Caco-2 (cell line): ENCODE measurements around the gene FRY. TPM values are rescaled to one million over a fixed set of nuclear protein-coding genes. Genes with fewer than 3 reads are reported as not detected.

ENCODE experiments used
- BruUV-seq: library from RNA; stranded (reverse); fragments of 400-500 nt; replicated peaks from 2 replicates; lab custom pipeline; 2021; lab: Mats Ljungman, UMichigan
- CTCF ChIA-PET: fragments of 300-600 bp; sonication (Branson Sonifier 250); formaldehyde crosslinking; loops from one replicate; lab custom pipeline; 2022; ENCODE audit warnings: antibody characterized with exemption; lab: Charles Lee
- POLR2A ChIA-PET: fragments of 300-600 bp; sonication (Branson Sonifier 250); formaldehyde crosslinking; loops from one replicate; lab custom pipeline; 2022; ENCODE audit warnings: antibody characterized with exemption; lab: Charles Lee
- DNase-seq, 2 experiments: peaks; one replicate each; pipeline versions ENCODE4 v3.0.0 to v3.0.0-alpha.2; 2020 to 2022
- H3K27me3 ChIP-seq: replicated peaks from 2 replicates; pipeline ENCODE4 v1.6.0; 2011; ENCODE audit warnings: low read length; ENCODE audit not compliant: control insufficient read depth, insufficient read depth
- H3K36me3 ChIP-seq: 2 replicates; pipeline ENCODE4 v1.5.1; 2011; ENCODE audit warnings: low read length; ENCODE audit not compliant: control insufficient read depth, insufficient read depth
- H3K4me1 ChIP-seq: fragments of 250-450 bp; sonication (Bioruptor Pico); 2 replicates; pipeline ENCODE4 v1.5.1; 2020; ENCODE audit warnings: mild to moderate bottlenecking
- H3K4me3 ChIP-seq: 2 replicates; pipeline ENCODE4 v1.5.1; 2011; ENCODE audit warnings: low read depth, mild to moderate bottlenecking, control low read depth, low read length
- H3K9me3 ChIP-seq: fragments of 250-450 bp; sonication (Bioruptor Pico); 2 replicates; pipeline ENCODE4 v1.5.1; 2020; ENCODE audit warnings: mild to moderate bottlenecking, moderate library complexity
- H3K27ac Mint-ChIP-seq: one replicate; pipeline ENCODE4 v1.8.0; 2022; ENCODE audit warnings: mixed read lengths; ENCODE audit not compliant: unreplicated experiment
- H3K27me3 Mint-ChIP-seq: one replicate; pipeline ENCODE4 v1.8.0; 2022; ENCODE audit warnings: mixed read lengths; ENCODE audit not compliant: insufficient read depth, unreplicated experiment
- H3K36me3 Mint-ChIP-seq: one replicate; pipeline ENCODE4 v1.8.0; 2022; ENCODE audit warnings: mild to moderate bottlenecking, mixed read lengths; ENCODE audit not compliant: insufficient read depth, unreplicated experiment
- H3K4me1 Mint-ChIP-seq: one replicate; pipeline ENCODE4 v1.8.0; 2022; ENCODE audit warnings: low read depth, mixed read lengths; ENCODE audit not compliant: unreplicated experiment
- H3K4me3 Mint-ChIP-seq: one replicate; pipeline ENCODE4 v1.8.0; 2022; ENCODE audit warnings: mild to moderate bottlenecking, moderate library complexity, mixed read lengths; ENCODE audit not compliant: unreplicated experiment
- H3K9me3 Mint-ChIP-seq: one replicate; pipeline ENCODE4 v1.8.0; 2022; ENCODE audit warnings: mixed read lengths; ENCODE audit not compliant: unreplicated experiment
- CTCF ChIP-seq, 2 experiments: fragments of 200-600 bp in 1 of 2; IDR thresholded peaks; 1 replicate in 1 of 2; 2 replicates in 1 of 2; pipeline versions ENCODE4 v1.5.1 to v1.8.0; 2011 to 2022; ENCODE audit warnings: antibody characterized with exemption in 1 of 2, control low read depth in 1 of 2, inconsistent platforms in 1 of 2, low read depth in 1 of 2, low read length in 1 of 2, mild to moderate bottlenecking in 1 of 2, moderate library complexity in 1 of 2; ENCODE audit not compliant: insufficient read depth in 1 of 2, severe bottlenecking in 1 of 2, unreplicated experiment in 1 of 2
- intact Hi-C: fragments of 100-400 bp; cut with micrococcal nuclease; formaldehyde crosslinking; loops from one replicate; pipeline ENCODE4 v1.10.0; 2022; ENCODE audit not compliant: unreplicated experiment
- total RNA-seq: library from RNA; stranded (reverse); gene quantifications from 2 replicates; pipeline ENCODE4 v1.2.3, GENCODE V29; 2022

Gene FRY
- total RNA-seq, 1 experiment from 2014 or later = 118 TPM

DNA sequence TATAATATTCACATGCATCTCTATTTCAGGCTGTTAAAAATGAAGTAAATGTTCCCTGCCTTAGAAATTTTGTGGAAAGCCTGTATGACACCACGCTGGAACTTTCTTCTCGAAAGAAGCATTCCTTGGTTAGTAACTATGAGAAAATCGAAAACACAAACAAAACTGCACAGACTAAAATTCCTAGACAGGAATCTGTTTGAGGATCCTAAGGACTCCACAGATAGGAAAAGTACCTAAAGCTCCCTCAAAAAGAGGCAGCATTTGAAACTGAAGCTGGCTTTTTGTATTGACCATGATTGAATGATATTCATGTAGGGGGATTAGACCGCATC is 103.4 kb downstream of the FRY start:
- DNase-seq = no peak
- peaks cover 30% of the 10 kb centered on the region for H3K4me1 Mint-ChIP-seq
- H3K9me3 Mint-ChIP-seq = no peaks in the 10 kb centered on the region
- no TSS peak for BruUV-seq
- no peaks in the 10 kb centered on the region for H3K27me3 Mint-ChIP-seq
- CTCF ChIA-PET = no interaction called here
- H3K9me3 ChIP-seq = no peaks in the 10 kb centered on the region
- H3K27ac Mint-ChIP-seq = no peak overlapping the region
- TF ChIP-seq CTCF (IDR thresholded peaks at IDR 0.05; ENCODE audit: insufficient read depth in 1 of 2, low read depth in 1 of 2, low read length in 1 of 2, severe bottlenecking in 1 of 2, unreplicated experiment in 1 of 2) = no peak
- no peaks in the 10 kb centered on the region for H3K27me3 ChIP-seq
- H3K36me3 ChIP-seq = no peaks in the 10 kb centered on the region
- no peak overlapping the region for H3K4me3 Mint-ChIP-seq
- H3K4me1 ChIP-seq = peaks cover 34% of the 10 kb centered on the region
- POLR2A ChIA-PET = no interaction called here
- no peak overlapping the region for H3K4me3 ChIP-seq
- no peaks in the 10 kb centered on the region for H3K36me3 Mint-ChIP-seq
- intact Hi-C loops = no loop called here

GRCh38 chr13:32135655-32136054 is 104.1 kb downstream of the FRY start:
- Histone ChIP-seq H3K36me3 (no peaks in the 10 kb centered on the region), H3K9me3 (no peaks in the 10 kb centered on the region), H3K4me3 (no peak overlapping the region), H3K27me3 (no peaks in the 10 kb centered on the region), H3K4me1 (peaks cover 34% of the 10 kb centered on the region)
- Mint-ChIP-seq H3K9me3 (no peaks in the 10 kb centered on the region), H3K27me3 (no peaks in the 10 kb centered on the region), H3K27ac (no peak overlapping the region), H3K4me3 (no peak overlapping the region), H3K36me3 (no peaks in the 10 kb centered on the region), H3K4me1 (peaks cover 36% of the 10 kb centered on the region)
- CTCF ChIA-PET = no interaction called here
- intact Hi-C loops = no loop called here
- DNase-seq = no peak
- POLR2A ChIA-PET = interaction anchor here (0.6 kb wide), 1 partner anchor 90 kb away, joined by 6 read pairs; no protein-coding TSS in a partner anchor
- TF ChIP-seq CTCF (IDR thresholded peaks at IDR 0.05; ENCODE audit: insufficient read depth in 1 of 2, low read depth in 1 of 2, low read length in 1 of 2, severe bottlenecking in 1 of 2, unreplicated experiment in 1 of 2) = no peak
- BruUV-seq = no TSS peak

- no TSS peak for BruUV-seq
- Mint-ChIP-seq H3K9me3 (no peaks in the 10 kb centered on the region), H3K27me3 (no peaks in the 10 kb centered on the region), H3K27ac (no peak overlapping the region), H3K4me1 (peaks cover 36% of the 10 kb centered on the region), H3K4me3 (no peak overlapping the region), H3K36me3 (no peaks in the 10 kb centered on the region)
- Histone ChIP-seq H3K9me3 (no peaks in the 10 kb centered on the region), H3K4me3 (no peak overlapping the region), H3K36me3 (no peaks in the 10 kb centered on the region), H3K4me1 (peaks cover 36% of the 10 kb centered on the region), H3K27me3 (no peaks in the 10 kb centered on the region)
- intact Hi-C loops = no loop called here
- no peak for DNase-seq
- CTCF ChIA-PET = no interaction called here
- POLR2A ChIA-PET = interaction anchor here (0.6 kb wide), 1 partner anchor 89 kb away, joined by 6 read pairs; no protein-coding TSS in a partner anchor
- no peak for TF ChIP-seq CTCF (IDR thresholded peaks at IDR 0.05; ENCODE audit: insufficient read depth in 1 of 2, low read depth in 1 of 2, low read length in 1 of 2, severe bottlenecking in 1 of 2, unreplicated experiment in 1 of 2)
Measured at GRCh38 chr13:32136061-32136460, 104.5 kb downstream of the FRY start.
